GM12872 (cell line): ENCODE measurements around the gene SNRPD3.

ENCODE experiments used
- TF ChIP-seq, protein P1 (sequence below): IDR thresholded peaks from 3 replicates; pipeline ENCODE4 v1.5.1; 2011; ENCODE audit warnings: low read depth, mild to moderate bottlenecking, low read length, moderate library complexity; ENCODE audit not compliant: insufficient read depth

Gene SNRPD3

DNA sequence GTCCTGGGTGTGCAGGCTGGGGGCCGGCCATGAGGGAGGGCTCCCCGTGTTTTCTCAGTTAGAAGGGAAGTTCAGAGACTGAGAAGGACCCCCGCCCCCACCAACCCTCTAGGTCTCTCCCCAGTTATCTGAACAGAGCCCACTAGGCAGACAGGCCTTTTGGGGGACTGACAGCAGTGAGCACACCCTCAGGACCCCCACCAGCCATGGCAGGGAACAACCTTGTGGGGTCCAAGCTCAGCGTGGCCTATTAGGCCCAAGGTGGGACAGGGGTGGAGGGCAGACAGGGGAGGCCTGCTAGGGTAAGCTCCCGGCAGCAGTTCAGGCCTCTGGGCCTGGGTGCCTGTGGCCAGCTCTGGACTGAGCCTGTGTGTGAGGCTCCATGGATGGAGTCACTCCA lies 31.5 kb downstream of the SNRPD3 start:
- TF ChIP-seq, protein P1, sequence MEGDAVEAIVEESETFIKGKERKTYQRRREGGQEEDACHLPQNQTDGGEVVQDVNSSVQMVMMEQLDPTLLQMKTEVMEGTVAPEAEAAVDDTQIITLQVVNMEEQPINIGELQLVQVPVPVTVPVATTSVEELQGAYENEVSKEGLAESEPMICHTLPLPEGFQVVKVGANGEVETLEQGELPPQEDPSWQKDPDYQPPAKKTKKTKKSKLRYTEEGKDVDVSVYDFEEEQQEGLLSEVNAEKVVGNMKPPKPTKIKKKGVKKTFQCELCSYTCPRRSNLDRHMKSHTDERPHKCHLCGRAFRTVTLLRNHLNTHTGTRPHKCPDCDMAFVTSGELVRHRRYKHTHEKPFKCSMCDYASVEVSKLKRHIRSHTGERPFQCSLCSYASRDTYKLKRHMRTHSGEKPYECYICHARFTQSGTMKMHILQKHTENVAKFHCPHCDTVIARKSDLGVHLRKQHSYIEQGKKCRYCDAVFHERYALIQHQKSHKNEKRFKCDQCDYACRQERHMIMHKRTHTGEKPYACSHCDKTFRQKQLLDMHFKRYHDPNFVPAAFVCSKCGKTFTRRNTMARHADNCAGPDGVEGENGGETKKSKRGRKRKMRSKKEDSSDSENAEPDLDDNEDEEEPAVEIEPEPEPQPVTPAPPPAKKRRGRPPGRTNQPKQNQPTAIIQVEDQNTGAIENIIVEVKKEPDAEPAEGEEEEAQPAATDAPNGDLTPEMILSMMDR = no peak

DNA sequence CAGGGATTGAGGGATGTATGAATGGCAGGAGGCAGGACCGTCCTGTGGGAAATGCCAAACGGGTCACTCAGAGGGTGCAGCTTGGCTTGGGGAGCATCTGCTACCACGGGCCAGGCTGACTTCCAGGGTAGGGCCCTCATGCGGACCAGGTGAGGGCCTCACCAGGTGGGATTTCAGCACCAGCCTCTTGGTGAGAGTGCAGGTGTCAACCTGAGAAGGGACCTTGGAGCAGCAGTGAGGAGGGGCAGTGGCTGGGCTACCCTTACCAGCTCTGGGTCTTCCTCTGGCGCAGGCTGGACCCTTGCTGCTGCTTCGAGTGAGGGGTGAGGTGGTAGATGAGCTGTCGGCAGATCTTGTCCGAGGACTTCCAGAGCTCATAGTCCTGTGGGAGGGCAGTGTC lies 32.1 kb downstream of the SNRPD3 start:
- TF ChIP-seq, protein P1 = no peak

DNA sequence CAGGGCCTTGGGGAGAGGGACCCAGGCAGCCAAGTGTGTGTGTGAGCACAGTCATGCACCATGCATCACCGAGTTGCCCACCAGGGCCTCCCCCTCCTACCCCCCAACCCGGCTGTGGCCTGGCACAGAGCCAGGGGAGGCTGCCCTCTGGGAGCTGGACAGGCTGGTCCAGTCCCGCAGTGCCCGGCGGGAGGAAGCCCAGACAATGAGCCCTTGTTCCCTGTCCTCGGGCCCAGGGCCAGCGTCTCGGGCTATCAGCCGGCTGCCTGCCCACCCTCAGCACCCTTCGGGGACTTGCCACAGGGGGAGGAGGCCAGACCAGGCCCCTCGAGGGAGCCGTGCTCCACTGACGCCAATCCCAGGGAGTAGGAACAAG lies 32.6 kb downstream of the SNRPD3 start:
- TF ChIP-seq, protein P1 = no peak

DNA sequence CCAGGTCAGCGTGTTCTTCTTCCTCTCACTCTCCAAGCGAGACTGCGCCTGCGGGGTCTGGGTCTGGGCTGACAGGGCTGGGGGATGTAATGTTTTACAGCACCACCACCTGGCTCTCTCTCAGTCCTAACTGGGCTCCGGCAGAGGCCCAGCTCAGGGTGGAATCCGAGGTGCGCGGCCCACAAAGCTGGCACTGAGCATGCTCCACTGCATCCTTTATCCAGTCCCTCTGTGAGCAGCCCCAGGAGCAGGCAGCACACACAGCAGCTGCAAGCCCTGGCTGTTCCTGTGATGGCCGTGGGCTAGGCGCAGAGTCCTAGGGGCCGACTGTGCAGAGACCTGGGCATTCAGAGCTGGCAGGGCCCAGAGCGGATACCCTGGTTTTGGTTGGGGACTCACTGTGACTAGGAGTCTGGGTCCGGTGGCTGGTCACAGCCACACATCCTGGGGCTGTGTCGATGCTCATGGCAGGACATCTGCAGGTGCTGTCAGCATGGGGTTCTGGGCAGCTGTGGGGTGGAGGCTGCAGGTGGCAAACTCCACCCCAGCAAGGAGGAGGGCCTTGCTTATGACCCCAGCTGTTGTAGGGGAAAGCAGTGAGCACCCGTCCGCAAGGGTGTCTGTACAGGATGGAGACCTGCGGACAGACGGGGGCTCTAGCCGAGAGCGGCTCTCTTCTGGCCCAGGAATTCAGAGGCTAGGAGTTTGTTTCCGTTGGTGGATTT lies 33.1 kb downstream of the SNRPD3 start:
- TF ChIP-seq, protein P1 = no peak

DNA sequence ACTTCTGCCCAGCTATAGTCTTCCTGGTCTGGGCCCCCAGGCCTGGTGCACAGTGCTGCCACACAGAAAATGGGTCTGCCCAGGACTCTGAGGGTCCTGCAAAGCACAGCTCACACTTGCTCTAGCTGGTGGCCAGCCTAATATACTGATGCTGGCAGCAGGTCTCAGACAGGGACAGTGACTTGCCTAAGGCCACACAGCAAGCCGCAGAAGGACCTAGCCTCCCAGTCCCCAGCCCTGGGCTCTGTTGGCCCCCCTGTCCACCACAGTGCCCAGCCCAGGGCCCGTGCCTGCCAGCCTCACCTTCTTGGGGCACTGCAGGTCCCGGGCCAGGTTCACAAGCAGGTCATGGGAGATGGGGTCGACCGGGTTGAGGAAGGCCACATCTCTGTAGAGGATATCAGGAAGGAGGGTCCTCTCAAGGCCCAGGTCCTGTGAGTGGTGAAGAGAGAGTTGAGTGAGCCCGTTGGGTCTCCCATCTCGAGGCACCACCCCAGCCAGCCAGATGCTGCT lies 33.8 kb downstream of the SNRPD3 start:
- TF ChIP-seq, protein P1 = no peak

DNA sequence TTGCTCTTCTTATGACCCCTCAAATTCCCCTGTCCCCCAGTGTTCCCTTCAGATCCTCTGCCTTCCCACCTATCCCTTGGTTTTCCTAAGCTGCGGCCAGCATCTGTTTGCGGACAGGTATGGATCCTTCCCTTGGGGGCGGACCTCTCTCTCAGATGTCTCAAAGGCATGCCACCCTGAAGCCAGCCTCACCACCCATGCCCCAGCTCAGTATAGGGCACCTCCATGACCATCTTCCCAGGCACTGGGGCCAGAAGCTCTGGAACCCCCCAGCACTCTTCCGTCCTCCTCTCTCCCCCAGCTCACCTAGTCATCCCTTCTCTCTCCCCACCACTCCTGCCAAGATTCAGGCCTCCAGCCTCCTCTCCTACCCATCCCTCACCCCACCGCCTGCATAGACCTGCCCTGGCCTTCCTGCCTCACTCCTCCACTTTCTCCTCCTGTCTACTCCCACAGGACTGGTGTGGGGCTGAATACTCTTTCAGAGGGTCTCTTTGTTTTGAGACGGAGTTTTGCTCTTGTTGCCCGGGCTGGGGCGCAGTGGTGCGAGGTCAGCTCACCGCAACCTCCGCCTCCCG lies 34.9 kb downstream of the SNRPD3 start:
- TF ChIP-seq, protein P1 = no peak

DNA sequence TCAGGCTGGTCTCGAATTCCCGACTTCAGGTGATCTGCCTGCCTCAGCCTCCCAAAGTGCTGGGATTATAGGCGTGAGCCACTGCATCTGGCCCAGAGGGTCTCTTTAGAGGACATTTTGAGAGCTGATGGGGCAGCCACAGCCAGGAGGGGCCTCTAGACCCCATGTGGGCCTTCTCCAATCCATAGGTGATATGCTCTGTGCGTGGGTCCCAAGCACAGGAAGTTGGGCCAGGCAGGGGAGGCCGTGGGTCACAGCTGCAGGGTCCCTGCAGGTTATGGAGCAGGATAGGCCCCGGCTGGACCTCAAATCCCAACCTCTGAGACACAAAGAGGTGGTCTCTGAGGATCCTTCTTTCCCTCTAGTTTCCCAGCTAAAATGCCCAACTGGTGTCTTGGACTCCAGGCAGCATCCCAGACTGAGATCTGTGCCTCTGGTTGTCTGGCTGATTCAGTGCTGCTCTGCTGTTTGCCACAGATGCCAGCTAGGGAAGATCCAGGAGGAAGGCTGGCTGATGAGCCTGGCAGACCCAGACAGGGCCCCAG lies 35.6 kb downstream of the SNRPD3 start:
- TF ChIP-seq, protein P1 = no peak
